T-helper 1 cell treated with Interleukin-12 subunit alpha and Interleukin-12 subunit beta and Interleukin-4 antibody, amounts not matched to agents 30 μg/mL and 1 μg/mL, for 36 hours (primary cell): ENCODE data around the gene EXOC2.
"Not testable (repeated sequence)": the region's sequence is repeated elsewhere in the genome, so short reads cannot be mapped to it uniquely, and the experiment has no call there.

ENCODE experiments used
- H3K27ac Mint-ChIP-seq: one replicate; pipeline ENCODE4 v1.8.0; 2021; ENCODE audit warnings: mild to moderate bottlenecking, mixed read lengths
- H3K27me3 Mint-ChIP-seq: one replicate; pipeline ENCODE4 v1.8.0; 2021; ENCODE audit warnings: low read depth, mixed read lengths
- H3K36me3 Mint-ChIP-seq: one replicate; pipeline ENCODE4 v1.8.0; 2021; ENCODE audit warnings: low read depth, mixed read lengths
- H3K4me1 Mint-ChIP-seq: one replicate; pipeline ENCODE4 v1.8.0; 2021; ENCODE audit warnings: low read depth, mixed read lengths
- H3K4me3 Mint-ChIP-seq: one replicate; pipeline ENCODE4 v1.8.0; 2021; ENCODE audit warnings: mild to moderate bottlenecking, moderate library complexity, mixed read lengths
- H3K9me3 Mint-ChIP-seq: one replicate; pipeline ENCODE4 v1.8.0; 2021; ENCODE audit warnings: mixed read lengths

EXOC2 gene

DNA sequence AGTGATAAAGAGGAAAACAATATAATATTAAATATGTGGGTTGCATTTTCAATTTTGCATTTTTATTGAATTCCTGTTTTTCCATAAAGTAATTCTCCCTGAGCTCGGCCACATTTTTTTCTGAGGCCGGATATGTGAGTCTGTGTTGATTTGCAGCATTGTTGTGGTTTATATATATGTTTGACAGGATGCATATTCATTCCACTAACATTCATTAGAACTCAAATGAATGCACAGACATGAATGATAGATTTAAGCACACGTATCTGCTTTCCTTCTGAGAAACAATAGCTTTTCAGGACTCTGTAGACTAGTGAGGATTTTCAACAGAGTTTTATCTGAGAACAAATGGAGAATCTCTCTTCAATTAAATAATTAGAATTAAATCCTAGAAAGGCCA is 10.6 kb upstream of the EXOC2 start:
- Mint-ChIP-seq H3K27ac (no peak overlapping the region), H3K9me3 (no peaks in the 10 kb centered on the region), H3K4me3 (no peak overlapping the region), H3K4me1 (peaks cover 9% of the 10 kb centered on the region), H3K36me3 (no peaks in the 10 kb centered on the region), H3K27me3 (peaks cover 4% of the 10 kb centered on the region)

DNA sequence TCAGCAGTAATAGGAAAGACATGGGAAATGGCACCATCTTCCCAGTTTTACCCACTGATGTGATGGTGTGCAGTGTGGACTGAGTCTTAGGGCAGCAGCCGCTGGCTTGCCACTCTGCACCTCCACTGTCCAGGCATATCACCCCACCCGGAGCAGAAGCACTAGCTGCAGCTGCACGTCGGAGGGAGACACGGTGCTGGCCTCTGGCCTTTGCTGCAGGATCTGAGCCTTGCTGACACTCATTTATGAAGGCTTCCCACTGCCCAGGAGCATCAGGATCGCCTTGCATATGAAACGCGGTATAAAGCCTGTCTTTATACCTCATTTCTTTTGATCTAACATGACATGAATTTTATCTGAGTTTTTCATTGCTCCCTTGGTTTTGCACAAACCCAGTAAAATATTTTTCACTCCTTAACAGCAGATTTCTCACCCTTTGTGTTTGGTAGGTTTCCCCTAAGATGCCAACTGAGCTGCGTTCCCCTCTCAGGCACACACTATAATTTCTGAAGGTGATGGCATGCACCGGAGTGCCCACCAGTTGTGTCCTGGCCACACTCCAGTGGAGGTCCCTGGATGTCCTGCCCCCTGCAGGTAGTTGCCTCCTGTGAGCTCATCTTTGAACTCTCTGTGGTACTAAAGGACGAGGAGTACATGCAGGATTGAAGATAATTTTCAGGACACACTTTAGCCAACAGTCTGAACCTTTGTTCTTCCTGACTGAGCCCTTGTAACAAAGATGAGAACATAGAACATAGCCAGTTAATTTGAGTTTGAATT is 9.0 kb upstream of the EXOC2 start:
- Mint-ChIP-seq H3K4me3 (no peak overlapping the region), H3K27ac (no peak overlapping the region), H3K4me1 (peaks cover 4% of the 10 kb centered on the region), H3K27me3 (peaks cover 4% of the 10 kb centered on the region), H3K9me3 (no peaks in the 10 kb centered on the region), H3K36me3 (no peaks in the 10 kb centered on the region)

DNA sequence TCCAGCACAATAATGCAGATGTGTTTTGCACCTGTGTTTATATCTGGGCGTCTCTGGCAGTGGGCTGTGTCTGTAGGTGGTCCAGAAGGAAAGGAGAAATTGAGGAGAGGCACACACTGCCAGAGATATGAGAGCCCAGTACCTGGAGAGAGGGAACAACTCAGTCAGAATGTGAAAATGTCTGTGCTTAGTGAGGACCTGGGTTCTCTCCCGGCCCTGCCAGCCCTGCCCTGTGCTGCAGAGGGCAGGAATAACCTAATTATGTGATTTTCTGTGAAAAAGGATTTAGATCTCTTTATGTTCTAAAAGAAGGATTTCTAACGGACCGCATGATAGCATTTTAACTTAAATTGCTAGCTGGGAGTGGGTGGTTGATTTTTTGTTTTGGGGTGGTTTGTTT is 8.3 kb upstream of the EXOC2 start:
- no peaks in the 10 kb centered on the region for H3K9me3 Mint-ChIP-seq
- H3K27ac Mint-ChIP-seq, result no peak overlapping the region
- H3K4me3 Mint-ChIP-seq, result no peak overlapping the region
- peaks cover 4% of the 10 kb centered on the region for H3K27me3 Mint-ChIP-seq
- peaks cover 4% of the 10 kb centered on the region for H3K4me1 Mint-ChIP-seq
- no peaks in the 10 kb centered on the region for H3K36me3 Mint-ChIP-seq

DNA sequence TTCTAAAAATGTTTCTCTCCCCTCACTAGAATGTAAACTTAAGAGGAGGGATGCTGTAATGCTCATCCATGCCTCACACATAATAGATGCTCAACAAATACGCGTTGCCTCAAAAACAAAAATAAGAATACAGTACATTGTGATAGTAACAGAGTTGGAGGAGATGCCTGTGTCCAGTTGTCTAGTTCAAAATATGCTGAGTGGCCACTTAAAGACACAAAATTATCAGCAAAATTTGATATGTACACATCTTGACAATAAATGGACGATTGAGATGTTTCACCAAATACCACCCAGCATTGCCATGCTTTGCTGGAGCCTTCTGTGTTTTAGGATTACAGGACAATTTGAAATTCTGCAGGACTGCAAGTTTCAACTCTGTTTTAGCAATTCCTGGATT is 7.6 kb upstream of the EXOC2 start:
- Mint-ChIP-seq H3K4me1 (peaks cover 6% of the 10 kb centered on the region), H3K27ac (no peak overlapping the region), H3K4me3 (no peak overlapping the region), H3K36me3 (no peaks in the 10 kb centered on the region), H3K9me3 (no peaks in the 10 kb centered on the region), H3K27me3 (peaks cover 4% of the 10 kb centered on the region)

DNA sequence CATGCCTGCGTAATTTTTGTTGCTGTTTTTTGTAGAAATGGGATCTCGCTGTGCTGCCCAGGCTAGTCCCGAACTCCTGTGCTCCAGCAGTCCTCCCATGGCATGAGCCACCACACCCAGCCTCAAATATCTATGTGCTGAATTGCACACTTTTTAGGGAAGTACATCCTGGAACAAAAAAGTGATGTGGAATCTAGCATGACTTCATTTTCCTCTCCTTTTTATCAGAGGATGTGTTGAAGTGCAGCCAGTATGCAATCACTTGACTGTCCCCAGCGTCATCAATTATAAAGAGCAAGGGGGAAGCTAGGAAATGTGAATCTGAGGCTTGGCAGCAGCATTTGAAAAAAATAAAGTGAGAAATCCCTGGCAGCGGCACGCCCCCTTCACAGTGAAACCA is 6.4 kb upstream of the EXOC2 start:
- Mint-ChIP-seq H3K27ac (no peak overlapping the region), H3K36me3 (no peaks in the 10 kb centered on the region), H3K9me3 (no peaks in the 10 kb centered on the region), H3K27me3 (peaks cover 4% of the 10 kb centered on the region), H3K4me3 (no peak overlapping the region), H3K4me1 (peaks cover 4% of the 10 kb centered on the region)

DNA sequence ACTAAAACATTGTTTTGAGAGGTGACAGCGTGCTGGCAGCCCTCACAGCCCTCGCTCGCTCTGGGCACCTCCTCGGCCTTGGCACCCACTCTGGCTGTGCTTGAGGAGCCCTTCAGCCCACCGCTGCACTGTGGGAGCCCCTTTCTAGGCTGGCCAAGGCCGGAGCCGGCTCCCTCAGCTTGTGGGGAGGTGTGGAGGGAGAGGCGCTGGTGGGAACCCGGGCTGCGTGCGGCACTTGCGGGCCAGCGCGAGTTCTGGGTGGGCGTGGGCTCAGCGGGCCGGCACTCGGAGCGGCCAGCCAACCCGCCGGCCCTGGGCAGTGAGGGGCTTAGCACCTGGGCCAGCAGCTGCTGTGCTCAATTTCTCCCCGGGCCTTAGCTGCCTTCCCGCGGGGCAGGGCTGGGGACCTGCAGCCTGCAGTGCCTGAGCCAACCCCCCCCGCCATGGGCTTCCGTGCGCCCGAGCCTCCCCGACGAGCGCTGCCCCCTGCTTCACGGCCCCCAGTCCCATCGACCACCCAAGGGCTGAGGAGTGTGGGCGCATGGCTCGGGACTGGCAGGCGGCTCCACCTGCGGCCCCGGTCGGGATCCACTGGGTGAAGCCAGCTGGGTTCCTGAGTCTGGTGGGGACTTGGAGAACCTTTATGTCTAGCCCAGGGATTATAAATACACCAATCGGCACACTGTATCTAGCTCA is 1.6 kb upstream of the EXOC2 start:
- not testable (repeated sequence) for H3K9me3 Mint-ChIP-seq, H3K27ac Mint-ChIP-seq, H3K27me3 Mint-ChIP-seq, H3K36me3 Mint-ChIP-seq, H3K4me3 Mint-ChIP-seq
- H3K4me1 Mint-ChIP-seq, result peaks cover 29% of the 10 kb centered on the region

DNA sequence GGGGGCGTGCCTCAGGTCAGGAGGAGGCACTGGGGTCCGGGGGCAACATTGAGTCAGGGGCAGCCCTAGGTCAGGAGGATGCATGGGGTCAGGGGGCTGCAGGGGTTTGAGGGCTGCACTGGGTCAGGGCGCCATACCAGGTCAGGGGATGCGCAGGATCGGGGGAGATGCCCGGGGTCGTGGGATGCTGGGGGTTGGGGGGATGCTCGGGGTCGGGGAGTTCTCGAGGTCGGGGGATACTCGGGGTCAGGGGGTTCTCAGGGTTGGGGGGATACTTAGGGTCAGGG is 727 bp upstream of the EXOC2 start:
- H3K27ac Mint-ChIP-seq, result no peak overlapping the region
- H3K4me3 Mint-ChIP-seq, result peak overlapping the region; percentile 95
- peaks cover 33% of the 10 kb centered on the region for H3K4me1 Mint-ChIP-seq
- peaks cover 10% of the 10 kb centered on the region for H3K36me3 Mint-ChIP-seq
- no peaks in the 10 kb centered on the region for H3K27me3 Mint-ChIP-seq
- H3K9me3 Mint-ChIP-seq, result no peaks in the 10 kb centered on the region

DNA sequence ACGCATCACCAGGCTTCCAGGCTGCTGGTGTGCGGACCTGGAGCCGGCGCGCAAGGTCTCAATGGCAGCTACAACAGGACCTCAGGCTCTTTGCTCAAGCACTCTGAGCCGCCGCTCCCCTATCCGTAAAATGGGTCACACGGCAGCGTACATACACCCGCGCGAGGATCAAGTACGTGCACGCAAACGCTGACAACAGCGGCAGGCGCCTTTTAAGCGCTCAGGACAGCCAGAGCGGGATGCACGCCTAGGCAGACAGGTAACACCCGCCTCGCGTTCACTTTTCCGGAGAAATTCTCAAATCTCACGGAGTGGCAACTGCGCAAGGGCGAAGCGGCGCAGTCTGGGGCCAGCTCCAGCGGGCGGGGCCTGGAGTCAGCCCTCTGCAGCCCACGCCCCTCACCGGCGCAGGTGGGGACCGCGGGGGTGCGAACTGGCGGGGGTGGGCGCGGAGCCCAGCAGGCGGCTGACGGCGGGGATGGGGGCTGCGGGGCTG is 535 bp downstream of the EXOC2 start:
- Mint-ChIP-seq H3K4me1 (peaks cover 33% of the 10 kb centered on the region), H3K27ac (peak overlapping the region; percentile 93), H3K36me3 (peaks cover 10% of the 10 kb centered on the region), H3K9me3 (no peaks in the 10 kb centered on the region), H3K4me3 (peak overlapping the region; percentile 93), H3K27me3 (no peaks in the 10 kb centered on the region)

DNA sequence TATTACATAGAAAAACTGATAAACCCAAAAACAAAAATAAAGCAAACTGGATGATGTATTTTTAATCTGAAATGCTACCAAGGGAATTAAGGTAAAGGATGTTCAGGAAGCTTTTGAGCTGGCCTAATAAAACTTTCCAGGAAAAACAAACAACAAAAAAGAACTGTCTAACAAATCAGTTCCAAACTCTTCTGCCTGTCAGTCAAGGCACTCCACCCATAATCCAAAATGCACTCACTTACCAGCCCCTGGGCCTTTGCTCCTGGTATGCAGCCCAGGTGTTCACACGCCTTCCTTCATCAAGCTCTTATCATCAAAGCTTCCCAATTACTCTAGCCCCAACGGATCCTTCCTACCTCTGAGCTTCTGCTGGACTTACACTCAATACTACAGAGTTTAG is 3.7 kb downstream of the EXOC2 start:
- H3K36me3 Mint-ChIP-seq, result peaks cover 12% of the 10 kb centered on the region
- H3K27me3 Mint-ChIP-seq, result no peaks in the 10 kb centered on the region
- no peaks in the 10 kb centered on the region for H3K9me3 Mint-ChIP-seq
- peaks cover 41% of the 10 kb centered on the region for H3K4me1 Mint-ChIP-seq
- H3K27ac Mint-ChIP-seq, result no peak overlapping the region
- no peak overlapping the region for H3K4me3 Mint-ChIP-seq

DNA sequence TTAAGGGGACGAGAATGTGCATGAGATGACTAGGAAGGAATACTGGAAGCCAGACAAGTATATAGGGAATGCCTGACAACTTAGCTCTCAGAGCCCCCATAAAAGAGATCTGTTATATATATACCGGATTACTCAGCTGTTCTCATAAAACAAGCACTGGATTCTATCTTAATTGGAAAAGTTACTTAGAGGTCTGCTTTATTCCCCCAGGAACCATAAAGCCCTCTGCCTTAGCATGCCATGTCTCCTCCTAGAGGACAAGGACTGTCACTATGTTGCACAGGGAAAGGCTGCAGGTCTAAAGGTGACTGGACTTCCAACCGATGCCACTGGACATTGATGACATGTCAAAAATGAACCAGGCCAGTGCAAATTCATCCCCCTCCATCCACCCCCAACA is 6.4 kb downstream of the EXOC2 start:
- H3K27ac Mint-ChIP-seq, result no peak overlapping the region
- no peaks in the 10 kb centered on the region for H3K27me3 Mint-ChIP-seq
- no peak overlapping the region for H3K4me3 Mint-ChIP-seq
- H3K4me1 Mint-ChIP-seq, result peaks cover 42% of the 10 kb centered on the region
- H3K36me3 Mint-ChIP-seq, result peaks cover 14% of the 10 kb centered on the region
- H3K9me3 Mint-ChIP-seq, result no peaks in the 10 kb centered on the region

DNA sequence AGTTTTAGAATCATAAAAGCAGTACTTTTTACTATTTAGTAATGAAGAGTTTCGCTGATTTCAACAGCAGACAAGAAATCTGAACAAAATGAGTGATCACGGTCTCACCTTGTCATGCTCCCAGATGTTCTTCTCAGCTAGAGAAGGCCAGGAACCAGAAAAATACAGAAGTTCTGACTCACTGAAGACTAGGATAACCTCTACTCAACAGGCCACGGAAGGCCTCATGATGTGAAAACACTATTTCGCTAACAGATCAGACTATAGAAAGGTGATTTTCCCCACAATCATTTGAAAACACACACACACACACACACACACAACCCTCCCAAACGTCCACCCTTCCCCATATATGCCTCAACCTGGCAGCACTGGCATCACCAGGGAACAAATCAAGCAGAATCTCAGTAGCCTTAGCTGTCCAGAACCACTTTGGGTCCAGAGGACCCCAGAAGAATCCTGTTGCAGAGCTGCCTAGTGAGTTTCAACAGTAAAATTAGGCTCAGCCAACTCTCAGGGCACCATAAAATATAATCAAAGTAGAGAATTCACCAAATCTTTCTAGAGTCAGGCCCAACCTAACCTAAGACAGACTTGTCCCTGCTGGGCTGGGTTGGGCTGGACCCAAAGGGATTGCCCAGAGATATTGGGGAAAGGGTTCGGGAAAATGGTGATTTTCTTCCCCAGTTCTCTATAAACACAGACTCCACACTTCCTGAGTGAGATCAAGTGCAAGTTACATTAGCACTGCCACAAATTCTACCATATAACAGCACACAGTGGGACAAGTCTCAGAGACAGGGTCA is 7.9 kb downstream of the EXOC2 start:
- H3K27me3 Mint-ChIP-seq, result no peaks in the 10 kb centered on the region
- H3K9me3 Mint-ChIP-seq, result no peaks in the 10 kb centered on the region
- peaks cover 18% of the 10 kb centered on the region for H3K36me3 Mint-ChIP-seq
- peaks cover 39% of the 10 kb centered on the region for H3K4me1 Mint-ChIP-seq
- H3K27ac Mint-ChIP-seq, result peak overlapping the region; percentile 71
- peak overlapping the region; percentile 56 for H3K4me3 Mint-ChIP-seq

DNA sequence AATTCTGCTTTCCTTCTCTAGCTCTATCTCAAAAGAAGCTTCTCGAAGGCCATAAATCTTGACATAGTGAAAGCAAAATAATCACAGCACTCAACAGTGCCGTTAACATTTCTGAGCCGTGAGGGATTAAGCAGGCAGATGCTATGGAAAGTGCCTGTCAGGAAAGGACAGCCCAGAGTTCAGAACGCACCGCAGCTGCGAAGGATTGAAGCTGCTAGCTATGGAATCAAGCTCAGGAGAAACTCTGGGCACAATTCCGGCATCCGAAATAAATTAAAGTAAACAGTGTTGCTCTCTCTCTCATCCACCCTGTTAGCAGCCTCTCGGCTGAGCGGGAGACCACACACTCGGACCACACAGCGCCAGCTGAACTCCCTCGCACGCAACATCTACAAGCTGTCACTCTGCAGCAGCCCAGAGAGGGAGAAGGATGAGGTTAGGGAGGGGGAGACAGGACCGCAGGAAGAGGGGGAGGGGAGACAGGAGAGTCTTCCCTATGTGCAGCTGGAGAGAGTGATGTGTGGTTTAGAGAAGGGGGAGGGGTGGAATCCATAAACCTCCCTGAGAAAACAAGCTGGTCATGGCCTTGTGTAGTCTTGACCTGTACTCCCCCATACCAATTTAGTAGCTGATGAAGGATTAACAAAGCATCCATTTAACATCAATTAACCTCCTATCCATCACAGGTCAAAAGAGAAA is 9.0 kb downstream of the EXOC2 start:
- H3K27me3 Mint-ChIP-seq, result no peaks in the 10 kb centered on the region
- peaks cover 37% of the 10 kb centered on the region for H3K4me1 Mint-ChIP-seq
- peaks cover 14% of the 10 kb centered on the region for H3K36me3 Mint-ChIP-seq
- H3K4me3 Mint-ChIP-seq, result peak overlapping the region; percentile 61
- peak overlapping the region; percentile 74 for H3K27ac Mint-ChIP-seq
- H3K9me3 Mint-ChIP-seq, result no peaks in the 10 kb centered on the region

DNA sequence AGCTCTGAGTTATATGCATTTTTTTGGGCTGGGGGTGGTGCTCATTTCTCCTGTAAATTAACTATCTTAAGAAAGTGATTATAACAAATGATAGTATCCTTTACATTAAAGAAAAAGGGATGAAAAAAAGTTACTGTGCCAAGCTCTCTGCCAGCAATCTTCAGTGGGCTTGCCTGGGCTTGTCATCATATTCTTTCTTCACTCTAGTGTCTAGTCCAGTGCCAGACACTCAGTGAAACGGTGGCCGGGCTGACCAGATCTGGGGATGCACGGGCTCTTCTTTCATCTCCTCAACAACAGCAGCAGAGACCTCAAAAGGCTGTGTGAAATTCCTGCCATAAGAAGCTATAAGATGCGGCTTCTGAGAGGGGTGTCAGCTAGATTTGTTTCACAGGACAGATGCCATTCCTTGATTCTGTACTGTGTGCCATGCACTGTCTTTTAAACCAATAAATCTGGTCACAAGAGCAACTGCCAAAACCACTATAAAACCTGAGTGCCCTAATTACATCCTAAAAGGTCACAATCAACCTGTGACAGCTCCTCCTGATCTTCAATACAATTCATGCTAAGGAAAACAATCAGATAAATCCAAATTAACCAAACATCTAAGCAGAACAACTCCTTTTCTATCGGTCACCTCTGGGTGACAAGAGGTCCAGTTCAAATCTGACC is 12.1 kb downstream of the EXOC2 start:
- no peaks in the 10 kb centered on the region for H3K27me3 Mint-ChIP-seq
- H3K9me3 Mint-ChIP-seq, result no peaks in the 10 kb centered on the region
- no peak overlapping the region for H3K27ac Mint-ChIP-seq
- H3K4me1 Mint-ChIP-seq, result peaks cover 37% of the 10 kb centered on the region
- H3K4me3 Mint-ChIP-seq, result no peak overlapping the region
- peaks cover 19% of the 10 kb centered on the region for H3K36me3 Mint-ChIP-seq

DNA sequence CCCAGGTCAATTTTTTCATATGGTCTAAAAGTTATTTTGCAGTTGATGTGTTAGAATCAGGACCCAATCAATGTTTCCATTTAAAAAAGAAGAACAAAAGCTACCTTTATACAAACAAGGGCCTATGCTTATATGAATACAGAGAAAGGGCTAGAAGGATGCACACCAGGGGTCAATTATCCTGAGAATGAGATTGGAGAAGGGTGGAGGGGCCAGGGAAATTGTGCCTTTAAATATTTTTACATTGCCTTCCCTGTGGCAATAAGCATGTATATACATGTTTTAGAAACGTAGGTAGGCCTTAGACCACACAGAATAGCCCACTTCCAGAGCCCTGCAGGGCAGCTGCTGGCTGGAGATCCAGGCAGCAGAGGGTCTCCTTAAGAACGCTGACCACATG is 12.7 kb downstream of the EXOC2 start:
- H3K36me3 Mint-ChIP-seq, result peaks cover 16% of the 10 kb centered on the region
- no peak overlapping the region for H3K4me3 Mint-ChIP-seq
- H3K9me3 Mint-ChIP-seq, result no peaks in the 10 kb centered on the region
- no peak overlapping the region for H3K27ac Mint-ChIP-seq
- no peaks in the 10 kb centered on the region for H3K27me3 Mint-ChIP-seq
- peaks cover 33% of the 10 kb centered on the region for H3K4me1 Mint-ChIP-seq
